HG03175 (cell line): ENCODE results near the gene RNF39.

ENCODE experiments used
- ATAC-seq: cut with Tn5 transposase; IDR thresholded peaks from one replicate; pipeline ENCODE4 v1.9.1; 2021; ENCODE audit warnings: mild to moderate bottlenecking, moderate library complexity; ENCODE audit not compliant: unreplicated experiment

The RNF39 gene

GRCh38 chr6:30097902-30098768 lies 22.6 kb upstream of the RNF39 start:
- no peak for ATAC-seq

GRCh38 chr6:30096829-30097228 lies 21.3 kb upstream of the RNF39 start:
- ATAC-seq = no peak

GRCh38 chr6:30093951-30094661 lies 18.5 kb upstream of the RNF39 start:
- ATAC-seq = no peak

- ATAC-seq = no peak
Measured at GRCh38 chr6:30092852-30093543, 17.4 kb upstream of the RNF39 start.

GRCh38 chr6:30091577-30092381 lies 16.2 kb upstream of the RNF39 start:
- no peak for ATAC-seq

- ATAC-seq = no peak
Measured at GRCh38 chr6:30087876-30088275, 12.3 kb upstream of the RNF39 start.

- ATAC-seq = no peak
Measured at GRCh38 chr6:30077218-30077617, 1.6 kb upstream of the RNF39 start.

- no peak for ATAC-seq
Measured at GRCh38 chr6:30075790-30076732, 492 bp upstream of the RNF39 start.

- no peak for ATAC-seq
Measured at GRCh38 chr6:30074331-30075093, 1.1 kb downstream of the RNF39 start.

GRCh38 chr6:30073489-30074235 lies 1.9 kb downstream of the RNF39 start:
- no peak for ATAC-seq

- ATAC-seq = no peak
Measured at GRCh38 chr6:30071858-30072257, 3.7 kb downstream of the RNF39 start.

- ATAC-seq = no peak
Measured at GRCh38 chr6:30071081-30071818, 4.3 kb downstream of the RNF39 start.

GRCh38 chr6:30067460-30068139 lies 8.0 kb downstream of the RNF39 start:
- no peak for ATAC-seq

- peak; percentile 97 for ATAC-seq
Measured at GRCh38 chr6:30066577-30067459, 8.8 kb downstream of the RNF39 start, which contains the start of gene PPP1R11. Gene PPP1R11 (plus strand): TSS chr6:30067198. CDS start chr6:30067411, 213 bp downstream.

GRCh38 chr6:30066082-30066481 lies 9.5 kb downstream of the RNF39 start:
- ATAC-seq = no peak

- no peak for ATAC-seq
Measured at GRCh38 chr6:30063315-30063714, 12.3 kb downstream of the RNF39 start.
